ENCODE results near the gene RPS6KB1. TPM values are rescaled to one million over a fixed set of nuclear protein-coding genes. Genes with fewer than 3 reads are reported as not detected.

The RPS6KB1 gene
- total and polyA plus RNA-seq, 2 donors (not counting 1 experiment from before 2014, with no cell fraction given): 15.6 to 69.7 TPM

GRCh38 chr17:59846394-59847165, 46.3 kb upstream of the RPS6KB1 start:
- no peaks in the 10 kb centered on the region for H3K36me3 ChIP-seq (replicated peaks in 1 of 2; ENCODE audit: control extremely low read depth in 1 of 2, control insufficient read depth in 1 of 2, extremely low read depth in 1 of 2, insufficient read depth in 2 of 2, low read length in 1 of 2)
- no peaks in the 10 kb centered on the region for H3K27me3 ChIP-seq (replicated peaks in 1 of 4; ENCODE audit: control extremely low read depth in 1 of 4, control insufficient read depth in 3 of 4, insufficient read depth in 4 of 4, low read length in 3 of 4)
- POLR2A ChIA-PET: interaction anchor here (1.9 to 3.1 kb wide), 2 partner anchors 8 to 94 kb away, joined by 4 to 24 read pairs; no protein-coding TSS in a partner anchor
- peak overlapping the region; percentile 7 for H2AFZ ChIP-seq (ENCODE audit: insufficient read depth, low read depth, low read length, poor library complexity, severe bottlenecking)
- peak overlapping the region; percentile 17 for H3K9ac ChIP-seq (ENCODE audit: low read length)
- peak overlapping the region; percentile 57 for H3K4me2 ChIP-seq (replicated peaks; ENCODE audit: low read depth, low read length, poor library complexity, severe bottlenecking)
- H3K27ac ChIP-seq (ENCODE audit: low read length in 2 of 2): peak overlapping the region; percentile 62 to 85
- no peak overlapping the region for H3K4me3 ChIP-seq (ENCODE audit: control extremely low read depth in 1 of 5, extremely low read depth in 1 of 5, insufficient read depth in 1 of 5, low read depth in 2 of 5, low read length in 4 of 5)
- H3K27me3 Mint-ChIP-seq: no peaks in the 10 kb centered on the region
- CTCF ChIA-PET: interaction anchor here (0.7 to 2.0 kb wide), 3 partner anchors 17 to 67 kb away, joined by 3 to 6 read pairs (median 5); no protein-coding TSS in a partner anchor
- no peaks in the 10 kb centered on the region for H3K9me3 ChIP-seq (ENCODE audit: control extremely low read depth in 1 of 3, control insufficient read depth in 2 of 3, insufficient read depth in 1 of 3, low read length in 2 of 3)
- intact Hi-C loops (cut with micrococcal nuclease): loop anchor here (1.0 to 10.0 kb wide), 4 partner anchors 9 to 222 kb away; no protein-coding TSS in a partner anchor
- ATAC-seq (ENCODE audit: low read depth) (peak; percentile 73), DNase-seq (peak; percentile 77)
- H3K4me1 ChIP-seq (ENCODE audit: control insufficient read depth in 2 of 2, insufficient read depth in 2 of 2, low read length in 2 of 2): peaks cover 42 to 49% of the 10 kb centered on the region in 2 donors
- H3K9me3 Mint-ChIP-seq (ENCODE audit: insufficient read depth): no peaks in the 10 kb centered on the region
- H3K27ac Mint-ChIP-seq: peak overlapping the region; percentile 78
- 87% methylated on average over 6 of the region's 7 CpGs for WGBS (ENCODE audit: insufficient coverage)
- TF ChIP-seq CTCF (IDR thresholded peaks at IDR 0.05): no peak
- no peak for TF ChIP-seq EZH2 (IDR thresholded peaks at IDR 0.05; ENCODE audit: borderline replicate concordance, insufficient read depth, low read depth, low read length, poor library complexity, severe bottlenecking)
- peaks cover 11% of the 10 kb centered on the region for H3K79me2 ChIP-seq (ENCODE audit: control insufficient read depth, insufficient read depth, low read length)
- peak overlapping the region; percentile 63 for H3K4me3 Mint-ChIP-seq
- H4K20me1 ChIP-seq (ENCODE audit: control insufficient read depth, insufficient read depth, low read length, poor library complexity, severe bottlenecking): no peaks in the 10 kb centered on the region
- H3K4me1 Mint-ChIP-seq: peaks cover 60% of the 10 kb centered on the region

GRCh38 chr17:59848385-59848668, 44.6 kb upstream of the RPS6KB1 start:
- no peak overlapping the region for H3K4me3 ChIP-seq (ENCODE audit: control extremely low read depth in 1 of 5, extremely low read depth in 1 of 5, insufficient read depth in 1 of 5, low read depth in 2 of 5, low read length in 4 of 5)
- no CpG with 5 or more reads among the region's 6 CpGs for WGBS (ENCODE audit: insufficient coverage)
- no peaks in the 10 kb centered on the region for H4K20me1 ChIP-seq (ENCODE audit: control insufficient read depth, insufficient read depth, low read length, poor library complexity, severe bottlenecking)
- no peaks in the 10 kb centered on the region for H3K79me2 ChIP-seq (ENCODE audit: control insufficient read depth, insufficient read depth, low read length)
- TF ChIP-seq CTCF (IDR thresholded peaks at IDR 0.05) (no peak), EZH2 (IDR thresholded peaks at IDR 0.05; ENCODE audit: borderline replicate concordance, insufficient read depth, low read depth, low read length, poor library complexity, severe bottlenecking) (no peak)
- no peaks in the 10 kb centered on the region for H3K27me3 ChIP-seq (replicated peaks in 1 of 4; ENCODE audit: control extremely low read depth in 1 of 4, control insufficient read depth in 3 of 4, insufficient read depth in 4 of 4, low read length in 3 of 4)
- intact Hi-C loops (cut with micrococcal nuclease): loop anchor here (10.0 kb wide), 1 partner anchor 224 kb away; no protein-coding TSS in a partner anchor
- ATAC-seq (ENCODE audit: low read depth) (no peak), DNase-seq (no peak)
- Mint-ChIP-seq H3K27ac (peak overlapping the region; percentile 77), H3K4me1 (peaks cover 51% of the 10 kb centered on the region), H3K4me3 (peak overlapping the region; percentile 64), H3K9me3 (ENCODE audit: insufficient read depth) (no peaks in the 10 kb centered on the region), H3K27me3 (no peaks in the 10 kb centered on the region)
- peaks cover 42 to 52% of the 10 kb centered on the region in 2 donors for H3K4me1 ChIP-seq (ENCODE audit: control insufficient read depth in 2 of 2, insufficient read depth in 2 of 2, low read length in 2 of 2)
- H3K36me3 ChIP-seq (replicated peaks in 1 of 2; ENCODE audit: control extremely low read depth in 1 of 2, control insufficient read depth in 1 of 2, extremely low read depth in 1 of 2, insufficient read depth in 2 of 2, low read length in 1 of 2): no peaks in the 10 kb centered on the region
- POLR2A ChIA-PET: interaction anchor here (0.7 to 3.1 kb wide), 3 partner anchors 10 to 45 kb away, joined by 3 to 24 read pairs (median 3); partner anchors contain the start of genes RPS6KB1 and TUBD1
- no peaks in the 10 kb centered on the region for H3K9me3 ChIP-seq (ENCODE audit: control extremely low read depth in 1 of 3, control insufficient read depth in 2 of 3, insufficient read depth in 1 of 3, low read length in 2 of 3)
- peak overlapping the region; percentile 18 for H2AFZ ChIP-seq (ENCODE audit: insufficient read depth, low read depth, low read length, poor library complexity, severe bottlenecking)
- peak overlapping the region in 1 of 2 donors; percentile 43 for H3K27ac ChIP-seq (ENCODE audit: low read length in 2 of 2)
- CTCF ChIA-PET: interaction anchor here (1.6 to 3.2 kb wide), 4 partner anchors 9 to 62 kb away, joined by 3 to 15 read pairs (median 8); partner anchors contain the start of genes RPS6KB1 and TUBD1
- peak overlapping the region; percentile 50 for H3K9ac ChIP-seq (ENCODE audit: low read length)
- peak overlapping the region; percentile 57 for H3K4me2 ChIP-seq (replicated peaks; ENCODE audit: low read depth, low read length, poor library complexity, severe bottlenecking)

Data from B cell (primary cell).